HEK293 (cell line): ENCODE measurements around the gene CEBPE.
A peak's percentile ranks its signal among the peaks of the same experiment; 100 is the strongest.

Experiments used
- CTCF ChIA-PET: fragments of 350-600 bp; formaldehyde crosslinking; extraction: SDS; loops from one replicate; lab custom pipeline; 2021; ENCODE audit warnings: antibody characterized with exemption; lab: Yijun Ruan, JAX
- POLR2A ChIA-PET: fragments of 300-600 bp; formaldehyde crosslinking; extraction: SDS; loops from one replicate; lab custom pipeline; 2020; ENCODE audit warnings: antibody characterized with exemption, inconsistent platforms; lab: Yijun Ruan, JAX
- H3K27ac ChIP-seq: fragments of 200-500 bp; sonication (Bioruptor generic); 2 replicates; pipeline ENCODE4 v1.5.1; 2014; ENCODE audit warnings: low read depth, low read length, control low read depth, inconsistent platforms; ENCODE audit errors: extremely low read depth
- H3K36me3 ChIP-seq, 2 experiments: fragments of 200-500 bp in 1 of 2; sonication (Bioruptor generic) in 1 of 2; 1 replicate in 1 of 2; 2 replicates in 1 of 2; pipeline ENCODE4 v1.5.1; 2014 to 2017; ENCODE audit warnings: inconsistent platforms in 2 of 2, low read length in 2 of 2; ENCODE audit not compliant: control insufficient read depth in 2 of 2, insufficient read depth in 1 of 2
- H3K4me1 ChIP-seq: fragments of 200-500 bp; sonication (Bioruptor generic); 2 replicates; pipeline ENCODE4 v1.5.1; 2014; ENCODE audit warnings: mild to moderate bottlenecking, low read length, inconsistent platforms; ENCODE audit not compliant: control insufficient read depth, insufficient read depth
- H3K4me3 ChIP-seq: 2 replicates; pipeline ENCODE4 v1.5.1; 2011; ENCODE audit warnings: low read depth, mild to moderate bottlenecking, control low read depth, low read length, moderate library complexity
- H3K9me3 ChIP-seq: fragments of 200-500 bp; sonication (Bioruptor generic); 2 replicates; pipeline ENCODE4 v1.5.1; 2014; ENCODE audit warnings: low read depth, low read length, inconsistent platforms; ENCODE audit not compliant: control insufficient read depth, insufficient read depth
- FEZF1 ChIP-seq: fragments of 450-650 bp; formaldehyde crosslinking; IDR thresholded peaks from 2 replicates; pipeline ENCODE4 v1.5.1; 2016; ENCODE audit warnings: missing biosample characterization, missing genetic modification characterization
- IKZF3 ChIP-seq: fragments of 450-650 bp; IDR thresholded peaks from 2 replicates; pipeline ENCODE4 v1.5.0; 2018; ENCODE audit warnings: missing biosample characterization, mild to moderate bottlenecking, missing genetic modification characterization, moderate library complexity
- KLF1 ChIP-seq: fragments of 450-650 bp; formaldehyde crosslinking; IDR thresholded peaks from 2 replicates; pipeline ENCODE4 v1.5.1; 2016; ENCODE audit warnings: missing biosample characterization, missing genetic modification characterization
- KLF8 ChIP-seq: fragments of 450-650 bp; formaldehyde crosslinking; IDR thresholded peaks from 2 replicates; pipeline ENCODE4 v1.5.1; 2016; ENCODE audit warnings: missing biosample characterization, missing genetic modification characterization
- PRDM6 ChIP-seq: fragments of 450-650 bp; formaldehyde crosslinking; IDR thresholded peaks from 2 replicates; pipeline ENCODE4 v1.5.1; 2017; ENCODE audit warnings: missing biosample characterization, missing genetic modification characterization
- SP2 ChIP-seq: fragments of 450-650 bp; formaldehyde crosslinking; IDR thresholded peaks from 2 replicates; pipeline ENCODE4 v1.5.1; 2016; ENCODE audit warnings: missing biosample characterization, missing genetic modification characterization
- ZBTB20 ChIP-seq: fragments of 450-650 bp; formaldehyde crosslinking; IDR thresholded peaks from 2 replicates; pipeline ENCODE4 v1.5.1; 2016; ENCODE audit warnings: missing biosample characterization, missing genetic modification characterization
- ZBTB48 ChIP-seq: fragments of 450-650 bp; formaldehyde crosslinking; IDR thresholded peaks from 2 replicates; pipeline ENCODE4 v1.5.1; 2016; ENCODE audit warnings: missing biosample characterization, missing genetic modification characterization
- ZNF10 ChIP-seq: fragments of 450-650 bp; formaldehyde crosslinking; IDR thresholded peaks from 2 replicates; pipeline ENCODE4 v1.5.1; 2017; ENCODE audit warnings: missing biosample characterization, missing genetic modification characterization
- ZNF175 ChIP-seq: fragments of 450-650 bp; formaldehyde crosslinking; IDR thresholded peaks from 2 replicates; pipeline ENCODE4 v1.5.1; 2016; ENCODE audit warnings: missing biosample characterization, missing genetic modification characterization
- ZNF184 ChIP-seq: fragments of 450-650 bp; IDR thresholded peaks from 2 replicates; pipeline ENCODE4 v1.5.1; 2018; ENCODE audit warnings: missing biosample characterization, mild to moderate bottlenecking, missing genetic modification characterization
- ZNF202 ChIP-seq: fragments of 450-650 bp; formaldehyde crosslinking; IDR thresholded peaks from 2 replicates; pipeline ENCODE4 v1.5.1; 2016; ENCODE audit warnings: missing biosample characterization, missing genetic modification characterization, borderline replicate concordance
- ZNF239 ChIP-seq: fragments of 450-650 bp; formaldehyde crosslinking; IDR thresholded peaks from 2 replicates; pipeline ENCODE4 v1.5.1; 2016; ENCODE audit warnings: missing biosample characterization, missing genetic modification characterization
- ZNF324 ChIP-seq: fragments of 450-650 bp; formaldehyde crosslinking; IDR thresholded peaks from 2 replicates; pipeline ENCODE4 v1.5.1; 2016; ENCODE audit warnings: missing biosample characterization, missing genetic modification characterization
- ZNF335 ChIP-seq: fragments of 450-650 bp; formaldehyde crosslinking; conservative IDR thresholded peaks from 2 replicates; pipeline ENCODE4 v1.5.1; 2016; ENCODE audit warnings: missing biosample characterization, missing genetic modification characterization
- ZNF341 ChIP-seq: fragments of 450-650 bp; formaldehyde crosslinking; IDR thresholded peaks from 2 replicates; pipeline ENCODE4; 2016; ENCODE audit warnings: low read depth, missing biosample characterization, missing genetic modification characterization
- ZNF362 ChIP-seq: fragments of 450-650 bp; formaldehyde crosslinking; IDR thresholded peaks from 2 replicates; pipeline ENCODE4 v1.5.1; 2016; ENCODE audit warnings: missing biosample characterization, missing genetic modification characterization
- ZNF366 ChIP-seq: fragments of 450-650 bp; formaldehyde crosslinking; conservative IDR thresholded peaks from 2 replicates; pipeline ENCODE4 v1.5.1; 2016; ENCODE audit warnings: missing biosample characterization, missing genetic modification characterization
- ZNF501 ChIP-seq: fragments of 450-650 bp; formaldehyde crosslinking; IDR thresholded peaks from 2 replicates; pipeline ENCODE4 v1.5.1; 2016; ENCODE audit warnings: missing biosample characterization, missing genetic modification characterization
- ZNF514 ChIP-seq: fragments of 450-650 bp; formaldehyde crosslinking; IDR thresholded peaks from 2 replicates; pipeline ENCODE4 v1.5.1; 2016; ENCODE audit warnings: missing biosample characterization, missing genetic modification characterization
- ZNF529 ChIP-seq: fragments of 450-650 bp; formaldehyde crosslinking; IDR thresholded peaks from 2 replicates; pipeline ENCODE4 v1.5.1; 2017; ENCODE audit warnings: missing genetic modification characterization, missing biosample characterization; ENCODE audit not compliant: insufficient replicate concordance
- ZNF530 ChIP-seq: fragments of 450-650 bp; formaldehyde crosslinking; IDR thresholded peaks from 2 replicates; pipeline ENCODE4 v1.5.1; 2016; ENCODE audit warnings: low read depth, missing biosample characterization, missing genetic modification characterization
- ZNF571 ChIP-seq: fragments of 450-650 bp; formaldehyde crosslinking; IDR thresholded peaks from 2 replicates; pipeline ENCODE4 v1.5.0; 2017; ENCODE audit warnings: missing biosample characterization, missing genetic modification characterization
- ZNF626 ChIP-seq: fragments of 450-650 bp; sonication (Bioruptor Pico); formaldehyde crosslinking; IDR thresholded peaks from 2 replicates; pipeline ENCODE4 v1.5.1; 2018; ENCODE audit warnings: missing biosample characterization, missing genetic modification characterization, inconsistent platforms
- ZNF629 ChIP-seq: fragments of 450-650 bp; formaldehyde crosslinking; IDR thresholded peaks from 2 replicates; pipeline ENCODE4 v1.5.1; 2017; ENCODE audit warnings: missing biosample characterization, missing genetic modification characterization
- ZNF707 ChIP-seq: fragments of 450-650 bp; formaldehyde crosslinking; IDR thresholded peaks from 2 replicates; pipeline ENCODE4 v1.5.1; 2016; ENCODE audit warnings: missing biosample characterization, missing genetic modification characterization
- ZNF76 ChIP-seq: fragments of 450-650 bp; formaldehyde crosslinking; IDR thresholded peaks from 2 replicates; pipeline ENCODE4; 2016; ENCODE audit warnings: low read depth, missing biosample characterization, missing genetic modification characterization, borderline replicate concordance
- ZNF792 ChIP-seq: fragments of 450-650 bp; formaldehyde crosslinking; IDR thresholded peaks from 2 replicates; pipeline ENCODE4 v1.5.1; 2016; ENCODE audit warnings: missing biosample characterization, missing genetic modification characterization
- ZNF843 ChIP-seq: fragments of 450-650 bp; formaldehyde crosslinking; IDR thresholded peaks from 2 replicates; pipeline ENCODE4 v1.5.1; 2016; ENCODE audit warnings: missing biosample characterization, missing genetic modification characterization
- TF ChIP-seq, protein P1 (sequence below): fragments of 450-650 bp; IDR thresholded peaks from 2 replicates; pipeline ENCODE4 v1.5.1; 2018; ENCODE audit warnings: missing biosample characterization, missing genetic modification characterization

Gene CEBPE

DNA sequence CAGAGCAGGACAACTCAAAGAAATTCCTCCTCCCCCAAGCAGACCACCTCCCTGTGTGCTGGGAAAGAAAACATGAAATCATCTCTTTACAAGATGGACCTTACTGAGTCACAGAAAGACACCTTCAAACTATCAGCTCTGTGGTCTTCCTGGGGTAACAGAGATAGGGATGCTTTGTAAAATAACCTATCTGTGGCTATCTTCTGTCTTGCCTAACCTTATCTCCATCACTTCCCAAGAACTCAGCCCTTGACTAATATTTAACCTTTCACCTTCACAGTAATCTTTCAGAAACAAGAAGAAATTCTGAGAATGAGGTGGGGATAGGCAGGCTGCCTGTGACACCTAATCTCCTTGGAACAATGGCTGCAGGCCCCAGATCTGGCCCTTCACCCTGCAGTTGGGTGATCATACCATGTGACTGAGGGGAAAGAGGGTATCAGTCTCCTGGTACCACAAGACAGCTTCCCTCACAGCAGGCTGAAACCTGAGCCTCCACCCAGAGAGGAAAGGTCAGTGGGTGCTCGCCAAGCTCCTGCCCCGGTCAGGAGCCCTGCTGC is 27.4 kb upstream of the CEBPE start:
- POLR2A ChIA-PET, result no interaction called here
- 0 out of 2 replicates have a peak, but pooled peaks cover 2% of the 10 kb centered on the region for H3K4me1 ChIP-seq
- TF ChIP-seq ZNF530 (tag by site-specific recombination) (no peak), ZNF335 (tag by site-specific recombination) (no peak; the same call in 1 of the 2 replicates), ZNF10 (tag by site-specific recombination) (no peak), SP2 (tag by site-specific recombination) (no peak), IKZF3 (tag by site-specific recombination) (no peak), ZNF843 (tag by site-specific recombination) (no peak), ZNF366 (tag by site-specific recombination) (no peak), ZNF239 (tag by site-specific recombination) (no peak), ZNF514 (tag by site-specific recombination) (no peak)
- TF ChIP-seq, protein P1, sequence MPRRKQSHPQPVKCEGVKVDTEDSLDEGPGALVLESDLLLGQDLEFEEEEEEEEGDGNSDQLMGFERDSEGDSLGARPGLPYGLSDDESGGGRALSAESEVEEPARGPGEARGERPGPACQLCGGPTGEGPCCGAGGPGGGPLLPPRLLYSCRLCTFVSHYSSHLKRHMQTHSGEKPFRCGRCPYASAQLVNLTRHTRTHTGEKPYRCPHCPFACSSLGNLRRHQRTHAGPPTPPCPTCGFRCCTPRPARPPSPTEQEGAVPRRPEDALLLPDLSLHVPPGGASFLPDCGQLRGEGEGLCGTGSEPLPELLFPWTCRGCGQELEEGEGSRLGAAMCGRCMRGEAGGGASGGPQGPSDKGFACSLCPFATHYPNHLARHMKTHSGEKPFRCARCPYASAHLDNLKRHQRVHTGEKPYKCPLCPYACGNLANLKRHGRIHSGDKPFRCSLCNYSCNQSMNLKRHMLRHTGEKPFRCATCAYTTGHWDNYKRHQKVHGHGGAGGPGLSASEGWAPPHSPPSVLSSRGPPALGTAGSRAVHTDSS (tag by site-specific recombination), result no peak
- TF ChIP-seq, all 188 proteins: peak for 0
- CTCF ChIA-PET, result interaction anchor here (0.5 to 2.7 kb wide), 5 partner anchors 17 to 78 kb away, joined by 3 to 20 read pairs (median 5); no protein-coding TSS in a partner anchor
- Histone ChIP-seq H3K27ac (no peak overlapping the region), H3K9me3 (no peaks in the 10 kb centered on the region), H3K36me3 (peaks cover 0 to 3% of the 10 kb centered on the region in 2 experiments; a peak in 1 of 3 replicates), H3K4me3 (no peak overlapping the region)

DNA sequence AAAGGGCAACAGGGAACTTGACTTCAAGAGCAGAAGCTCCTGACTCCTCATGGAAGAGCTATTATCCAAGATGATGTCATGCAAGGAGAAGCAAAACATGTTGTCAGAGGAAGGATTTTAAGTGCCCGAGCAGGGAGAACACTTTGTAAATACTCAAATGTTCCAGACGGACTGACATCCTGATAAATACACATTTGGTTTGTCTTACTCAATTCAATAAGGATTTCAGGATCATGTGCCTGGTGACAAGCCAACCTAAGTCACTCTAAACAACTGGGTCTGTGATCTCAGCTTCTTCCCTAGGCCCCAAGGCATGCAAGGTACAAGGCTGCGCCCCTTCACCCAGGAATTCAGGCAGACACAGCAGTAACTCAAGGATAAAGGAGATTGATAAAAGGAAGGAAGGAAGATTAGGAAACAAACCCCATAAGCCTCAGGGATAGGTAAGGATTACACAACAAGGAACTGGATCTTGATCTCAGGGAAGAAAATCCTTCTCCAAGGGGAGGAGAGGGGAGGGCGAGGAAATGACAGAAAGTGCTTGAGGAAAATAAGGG is 26.8 kb upstream of the CEBPE start:
- Histone ChIP-seq H3K27ac (no peak overlapping the region), H3K9me3 (no peaks in the 10 kb centered on the region), H3K4me3 (no peak overlapping the region), H3K36me3 (peaks cover 0 to 3% of the 10 kb centered on the region in 2 experiments; a peak in 1 of 3 replicates), H3K4me1 (0 out of 2 replicates have a peak, but pooled peaks cover 2% of the 10 kb centered on the region)
- CTCF ChIA-PET, result interaction anchor here (0.5 to 2.7 kb wide), 6 partner anchors 17 to 77 kb away, joined by 3 to 20 read pairs (median 4); no protein-coding TSS in a partner anchor
- POLR2A ChIA-PET, result no interaction called here
- TF ChIP-seq PRDM6, result 0 out of 2 replicates have a peak, but pooled peaks have one; percentile 17
- no peak for TF ChIP-seq ZBTB48 (tag by site-specific recombination)
- TF ChIP-seq SP2 (tag by site-specific recombination), result no peak
- TF ChIP-seq ZNF324 (tag by site-specific recombination), result no peak
- TF ChIP-seq, protein P1 (tag by site-specific recombination), result no peak
- TF ChIP-seq ZNF529 (tag by site-specific recombination), result no peak
- no peak for TF ChIP-seq ZNF362 (tag by site-specific recombination)
- TF ChIP-seq ZNF202, result no peak
- TF ChIP-seq ZNF10 (tag by site-specific recombination), result no peak
- no peak for TF ChIP-seq ZNF184 (tag by site-specific recombination)
- TF ChIP-seq KLF8 (tag by site-specific recombination), result no peak
- peak; percentile 29; the same call in 1 of the 2 replicates for TF ChIP-seq ZNF366 (tag by site-specific recombination)
- TF ChIP-seq ZNF707 (tag by site-specific recombination), result no peak
- no peak for TF ChIP-seq ZNF792 (tag by site-specific recombination)
- TF ChIP-seq ZNF626, result no peak
- no peak for TF ChIP-seq ZNF341 (tag by site-specific recombination)
- TF ChIP-seq KLF1 (tag by site-specific recombination), result no peak
- peak; percentile 40; the same call in 1 of the 2 replicates for TF ChIP-seq ZBTB20 (tag by site-specific recombination)
- TF ChIP-seq ZNF175 (tag by site-specific recombination), result no peak
- TF ChIP-seq FEZF1 (tag by site-specific recombination), result no peak
- TF ChIP-seq ZNF571 (tag by site-specific recombination), result no peak
- TF ChIP-seq ZNF629 (tag by site-specific recombination), result peak; percentile 71
- TF ChIP-seq ZNF76 (tag by site-specific recombination), result no peak
- TF ChIP-seq ZNF501 (tag by site-specific recombination), result no peak
